Kidney (tissue), 14 donors: ENCODE data around the gene FAM222A. TPM values are rescaled to one million over a fixed set of nuclear protein-coding genes. Genes with fewer than 3 reads are reported as not detected.

Source experiments
- DNase-seq, 5 donors: peaks; one replicate each; pipeline ENCODE4 v3.0.0-alpha.2; 2013 to 2020
- FAIRE-seq: peaks from 2 replicates; lab custom pipeline; 2012; peaks lifted over from hg19 to GRCh38; lab: Jason Lieb, UNC
- H3K27ac ChIP-seq, 2 donors: one replicate each; pipeline ENCODE4 v1.7.0; 2013; ENCODE audit warnings: low read depth in 2 of 2, low read length in 2 of 2, inconsistent platforms in 1 of 2
- H3K27me3 ChIP-seq: one replicate; pipeline ENCODE4 v1.7.1; 2013; ENCODE audit warnings: low read length, inconsistent platforms; ENCODE audit not compliant: control insufficient read depth, insufficient read depth
- H3K36me3 ChIP-seq, 3 donors: one replicate each; pipeline versions ENCODE4 v1.7.0 to v1.7.1; 2013; ENCODE audit warnings: low read length in 3 of 3, control low read depth in 1 of 3, inconsistent platforms in 1 of 3; ENCODE audit not compliant: insufficient read depth in 3 of 3, control insufficient read depth in 2 of 3
- H3K4me1 ChIP-seq, 3 donors: one replicate each; pipeline versions ENCODE4 v1.7.0 to v1.7.1; 2013; ENCODE audit warnings: low read length in 3 of 3, inconsistent platforms in 1 of 3, low read depth in 1 of 3; ENCODE audit not compliant: control insufficient read depth in 2 of 3, insufficient read depth in 2 of 3
- H3K4me3 ChIP-seq, 3 donors: one replicate each; pipeline versions ENCODE4 v1.7.0 to v1.8.1; 2013; ENCODE audit warnings: low read length in 3 of 3, control low read depth in 1 of 3, inconsistent platforms in 1 of 3
- H3K9ac ChIP-seq, 3 donors: one replicate each; pipeline versions ENCODE4 v1.7.0 to v1.7.1; 2013; ENCODE audit warnings: low read length in 3 of 3, control low read depth in 1 of 3, inconsistent platforms in 1 of 3
- H3K9me3 ChIP-seq, 3 donors: one replicate each; pipeline versions ENCODE4 v1.7.0 to v1.7.1; 2013; ENCODE audit warnings: low read length in 3 of 3, control low read depth in 1 of 3, inconsistent platforms in 1 of 3; ENCODE audit not compliant: control insufficient read depth in 2 of 3, insufficient read depth in 1 of 3
- intact Hi-C: fragments of 100-400 bp; cut with DNase I; formaldehyde crosslinking; loops from one replicate; pipeline ENCODE4 v1.11.1; 2022
- polyA plus RNA-seq: library from polyadenylated mRNA; stranded (reverse); fragments of 350-450 nt; fragmentation: Illumina TruSeq; extraction: RNeasy Lipid Tissue Mini Kit (QIAGEN cat#74804); gene quantifications from one replicate; pipeline ENCODE4 v1.2.3, GENCODE V29; 2014; ENCODE audit warnings: low read depth, low replicate concordance; ENCODE audit not compliant: insufficient read depth
- total RNA-seq: library from RNA; stranded (reverse); fragmentation: NEBNext Ultra II Directional; extraction: Animal tissue kit (Norgen Biotek cat#: 25700); gene quantifications from one replicate; pipeline ENCODE4 v1.2.1, GENCODE V29; 2021
- TF ChIP-seq, protein P1 (sequence below): IDR thresholded peaks from 3 replicates; pipeline ENCODE4 v1.5.1; 2012; ENCODE audit warnings: mild to moderate bottlenecking, moderate library complexity, borderline replicate concordance; ENCODE audit not compliant: insufficient read depth; ENCODE audit errors: extremely low read depth
- donor health status: control.
- donor health status: control.
- donor health status: control.
- donor health status: control.
- donor health status: control.
- donor health status: DM: yes; HTN: yes; CAD: no.
- donor health status: Normal renal cell carcinoma (clear cell type).

FAM222A gene
- total and polyA plus RNA-seq, 2 donors from 2014 or later: 3.7 to 12.5 TPM

DNA sequence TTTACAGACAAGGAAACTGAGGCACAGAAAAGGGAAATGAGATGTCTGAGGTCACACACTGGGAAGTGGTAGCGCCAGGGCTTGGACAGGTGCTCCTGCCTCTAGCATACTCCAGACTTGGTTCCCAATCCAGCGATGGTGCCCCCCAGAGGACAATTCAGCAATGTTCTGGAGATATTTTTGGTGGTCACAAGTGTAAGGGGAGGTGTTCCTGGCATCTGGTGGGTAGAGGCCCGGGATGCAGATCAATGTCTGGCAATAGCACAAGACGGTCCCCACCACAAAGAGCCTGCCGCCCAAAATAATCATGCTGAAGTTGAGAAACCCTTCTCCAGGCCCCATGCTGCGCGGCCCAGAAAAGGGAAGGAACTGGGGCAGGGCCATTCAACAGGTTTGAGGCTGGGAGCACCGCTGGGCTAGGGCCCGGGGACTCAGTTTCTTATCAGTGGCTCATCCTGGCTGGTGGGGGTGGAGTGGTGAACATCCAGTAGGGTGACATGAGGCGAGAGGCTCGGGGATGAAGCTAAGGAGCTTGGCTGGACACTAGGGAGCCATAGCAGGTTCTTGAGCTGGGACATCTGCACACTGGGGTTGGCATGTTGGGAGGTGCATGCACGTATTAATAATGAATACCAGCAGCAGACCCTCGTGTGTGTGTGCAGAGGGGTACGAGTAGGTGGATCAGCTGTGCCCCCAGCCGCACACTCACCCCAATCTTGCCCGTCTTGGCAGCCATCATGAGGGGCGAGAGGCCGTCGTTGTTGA is 84.5 kb downstream of the FAM222A start:
- Histone ChIP-seq H3K4me1 (no peaks in the 10 kb centered on the region), H3K9me3 (no peaks in the 10 kb centered on the region), H3K9ac (no peak overlapping the region), H3K36me3 (peaks cover 0 to 32% (median 18%) of the 10 kb centered on the region in 3 donors), H3K4me3 (no peak overlapping the region), H3K27me3 (no peaks in the 10 kb centered on the region), H3K27ac (no peak overlapping the region)
- intact Hi-C loops: no loop called here
- FAIRE-seq: no peak
- DNase-seq: no peak
- TF ChIP-seq, protein P1, sequence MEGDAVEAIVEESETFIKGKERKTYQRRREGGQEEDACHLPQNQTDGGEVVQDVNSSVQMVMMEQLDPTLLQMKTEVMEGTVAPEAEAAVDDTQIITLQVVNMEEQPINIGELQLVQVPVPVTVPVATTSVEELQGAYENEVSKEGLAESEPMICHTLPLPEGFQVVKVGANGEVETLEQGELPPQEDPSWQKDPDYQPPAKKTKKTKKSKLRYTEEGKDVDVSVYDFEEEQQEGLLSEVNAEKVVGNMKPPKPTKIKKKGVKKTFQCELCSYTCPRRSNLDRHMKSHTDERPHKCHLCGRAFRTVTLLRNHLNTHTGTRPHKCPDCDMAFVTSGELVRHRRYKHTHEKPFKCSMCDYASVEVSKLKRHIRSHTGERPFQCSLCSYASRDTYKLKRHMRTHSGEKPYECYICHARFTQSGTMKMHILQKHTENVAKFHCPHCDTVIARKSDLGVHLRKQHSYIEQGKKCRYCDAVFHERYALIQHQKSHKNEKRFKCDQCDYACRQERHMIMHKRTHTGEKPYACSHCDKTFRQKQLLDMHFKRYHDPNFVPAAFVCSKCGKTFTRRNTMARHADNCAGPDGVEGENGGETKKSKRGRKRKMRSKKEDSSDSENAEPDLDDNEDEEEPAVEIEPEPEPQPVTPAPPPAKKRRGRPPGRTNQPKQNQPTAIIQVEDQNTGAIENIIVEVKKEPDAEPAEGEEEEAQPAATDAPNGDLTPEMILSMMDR: no peak

DNA sequence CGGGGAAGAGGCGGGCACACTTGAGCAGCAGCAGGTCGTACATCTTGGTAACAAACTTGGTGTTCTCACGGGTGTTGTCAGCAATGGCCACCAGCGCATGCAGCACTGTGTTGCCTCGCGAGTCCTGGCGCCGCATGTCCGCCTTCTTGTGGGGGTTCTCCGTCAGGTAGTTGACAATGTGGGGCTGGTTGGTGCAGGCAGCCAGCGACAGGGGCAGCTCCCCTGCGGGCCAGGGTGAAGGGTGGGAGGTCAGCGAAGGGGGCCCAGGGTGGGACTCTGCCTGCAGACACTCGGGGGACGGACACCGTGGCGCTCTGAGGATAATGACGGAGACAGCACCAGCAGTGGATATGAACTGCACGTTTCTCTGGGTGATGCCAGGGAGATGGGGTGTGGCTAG is 85.1 kb downstream of the FAM222A start:
- TF ChIP-seq, protein P1: no peak
- Histone ChIP-seq H3K4me3 (no peak overlapping the region), H3K4me1 (no peaks in the 10 kb centered on the region), H3K9me3 (no peaks in the 10 kb centered on the region), H3K27ac (no peak overlapping the region), H3K9ac (no peak overlapping the region), H3K27me3 (no peaks in the 10 kb centered on the region), H3K36me3 (peaks cover 0 to 32% (median 18%) of the 10 kb centered on the region in 3 donors)
- FAIRE-seq (no peak), DNase-seq (no peak)
- intact Hi-C loops: no loop called here

DNA sequence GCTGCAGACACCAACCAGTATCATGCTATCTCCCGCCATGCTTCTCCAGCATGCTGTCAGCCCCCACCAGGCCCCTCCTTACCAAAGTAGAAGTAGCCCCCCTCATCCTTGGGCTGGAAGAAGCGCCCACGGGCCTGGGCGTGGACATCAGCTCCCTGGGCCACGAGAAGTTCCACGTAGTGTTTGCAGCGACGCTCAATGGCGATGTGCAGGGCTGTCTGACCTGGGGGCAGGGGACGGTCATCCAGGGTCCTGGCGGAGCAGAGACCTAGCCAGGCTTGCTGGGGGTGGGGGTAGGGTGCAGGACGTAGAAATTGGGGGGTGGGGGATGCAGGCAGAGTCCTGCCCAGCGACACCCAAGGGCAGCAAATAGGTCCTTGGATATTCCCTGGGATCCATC is 86.9 kb downstream of the FAM222A start:
- intact Hi-C loops: no loop called here

More for the DNA sequence above, 86.9 kb downstream of the FAM222A start:
- no peak overlapping the region for H3K27ac ChIP-seq
- H3K36me3 ChIP-seq: peaks cover 0 to 39% (median 24%) of the 10 kb centered on the region in 3 donors
- no peak for DNase-seq
- TF ChIP-seq, protein P1: no peak
- H3K9me3 ChIP-seq: no peaks in the 10 kb centered on the region
- H3K4me3 ChIP-seq: no peak overlapping the region
- H3K9ac ChIP-seq: no peak overlapping the region
- no peaks in the 10 kb centered on the region for H3K4me1 ChIP-seq
- FAIRE-seq: no peak
- no peaks in the 10 kb centered on the region for H3K27me3 ChIP-seq
